ENCODE data around the gene COG4.

DNA sequence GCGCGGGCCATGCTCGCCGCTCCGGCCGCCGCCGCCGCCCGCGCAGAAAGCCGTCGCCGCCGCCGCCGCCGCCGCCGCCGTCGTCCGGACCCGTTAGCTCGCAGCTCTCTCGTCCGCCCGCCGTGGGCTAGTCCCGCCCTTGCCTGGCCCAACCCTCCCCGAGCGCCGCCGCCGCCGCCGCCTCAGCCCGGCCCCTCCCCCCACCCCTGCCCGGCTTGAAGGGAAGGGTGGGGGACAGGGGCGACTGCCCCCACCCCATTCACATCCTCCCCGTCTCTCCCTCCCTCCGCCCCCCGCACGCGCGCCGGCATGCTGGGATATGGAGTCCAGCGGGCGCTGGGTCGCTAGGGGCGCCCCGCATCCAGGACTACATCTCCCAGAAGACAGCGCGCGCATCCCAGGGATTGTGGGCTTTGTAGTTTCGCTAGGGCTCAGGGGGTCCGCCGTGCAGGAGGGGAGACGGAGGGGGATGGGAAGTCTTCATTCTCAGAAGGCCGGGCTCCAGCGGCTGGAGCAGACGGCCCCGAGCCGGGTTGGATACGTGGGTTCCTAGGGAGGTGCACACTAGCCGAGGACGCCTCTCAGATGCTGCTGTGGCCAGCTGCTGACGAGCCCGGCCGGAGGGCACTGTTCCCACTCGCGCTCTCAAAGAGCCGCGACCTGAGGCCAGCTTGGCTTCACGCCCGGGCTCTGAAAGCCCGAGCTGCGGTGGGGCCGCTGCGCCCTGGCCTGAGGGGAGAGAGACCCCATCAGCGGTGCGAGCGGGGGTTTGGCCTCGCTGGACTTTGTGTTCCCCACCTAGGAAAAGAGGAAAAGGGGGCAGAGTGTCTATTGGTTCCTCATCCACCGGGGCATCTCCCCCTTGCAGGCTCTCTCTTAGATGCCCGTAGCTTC, 84.1 kb downstream of the COG4 start, which contains the start of gene ST3GAL2:
- peak; percentile 41; the same call in 1 of the 2 replicates for TF ChIP-seq SIN3A (IDR thresholded peaks at IDR 0.05; ENCODE audit: borderline replicate concordance, insufficient read depth, low read depth, low read length)
- TF ChIP-seq, protein P1, sequence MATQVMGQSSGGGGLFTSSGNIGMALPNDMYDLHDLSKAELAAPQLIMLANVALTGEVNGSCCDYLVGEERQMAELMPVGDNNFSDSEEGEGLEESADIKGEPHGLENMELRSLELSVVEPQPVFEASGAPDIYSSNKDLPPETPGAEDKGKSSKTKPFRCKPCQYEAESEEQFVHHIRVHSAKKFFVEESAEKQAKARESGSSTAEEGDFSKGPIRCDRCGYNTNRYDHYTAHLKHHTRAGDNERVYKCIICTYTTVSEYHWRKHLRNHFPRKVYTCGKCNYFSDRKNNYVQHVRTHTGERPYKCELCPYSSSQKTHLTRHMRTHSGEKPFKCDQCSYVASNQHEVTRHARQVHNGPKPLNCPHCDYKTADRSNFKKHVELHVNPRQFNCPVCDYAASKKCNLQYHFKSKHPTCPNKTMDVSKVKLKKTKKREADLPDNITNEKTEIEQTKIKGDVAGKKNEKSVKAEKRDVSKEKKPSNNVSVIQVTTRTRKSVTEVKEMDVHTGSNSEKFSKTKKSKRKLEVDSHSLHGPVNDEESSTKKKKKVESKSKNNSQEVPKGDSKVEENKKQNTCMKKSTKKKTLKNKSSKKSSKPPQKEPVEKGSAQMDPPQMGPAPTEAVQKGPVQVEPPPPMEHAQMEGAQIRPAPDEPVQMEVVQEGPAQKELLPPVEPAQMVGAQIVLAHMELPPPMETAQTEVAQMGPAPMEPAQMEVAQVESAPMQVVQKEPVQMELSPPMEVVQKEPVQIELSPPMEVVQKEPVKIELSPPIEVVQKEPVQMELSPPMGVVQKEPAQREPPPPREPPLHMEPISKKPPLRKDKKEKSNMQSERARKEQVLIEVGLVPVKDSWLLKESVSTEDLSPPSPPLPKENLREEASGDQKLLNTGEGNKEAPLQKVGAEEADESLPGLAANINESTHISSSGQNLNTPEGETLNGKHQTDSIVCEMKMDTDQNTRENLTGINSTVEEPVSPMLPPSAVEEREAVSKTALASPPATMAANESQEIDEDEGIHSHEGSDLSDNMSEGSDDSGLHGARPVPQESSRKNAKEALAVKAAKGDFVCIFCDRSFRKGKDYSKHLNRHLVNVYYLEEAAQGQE (IDR thresholded peaks at IDR 0.05; ENCODE audit: insufficient read depth in 1 of 2, low read depth in 2 of 2, low read length in 1 of 2): no peak
- TF ChIP-seq, protein P2, sequence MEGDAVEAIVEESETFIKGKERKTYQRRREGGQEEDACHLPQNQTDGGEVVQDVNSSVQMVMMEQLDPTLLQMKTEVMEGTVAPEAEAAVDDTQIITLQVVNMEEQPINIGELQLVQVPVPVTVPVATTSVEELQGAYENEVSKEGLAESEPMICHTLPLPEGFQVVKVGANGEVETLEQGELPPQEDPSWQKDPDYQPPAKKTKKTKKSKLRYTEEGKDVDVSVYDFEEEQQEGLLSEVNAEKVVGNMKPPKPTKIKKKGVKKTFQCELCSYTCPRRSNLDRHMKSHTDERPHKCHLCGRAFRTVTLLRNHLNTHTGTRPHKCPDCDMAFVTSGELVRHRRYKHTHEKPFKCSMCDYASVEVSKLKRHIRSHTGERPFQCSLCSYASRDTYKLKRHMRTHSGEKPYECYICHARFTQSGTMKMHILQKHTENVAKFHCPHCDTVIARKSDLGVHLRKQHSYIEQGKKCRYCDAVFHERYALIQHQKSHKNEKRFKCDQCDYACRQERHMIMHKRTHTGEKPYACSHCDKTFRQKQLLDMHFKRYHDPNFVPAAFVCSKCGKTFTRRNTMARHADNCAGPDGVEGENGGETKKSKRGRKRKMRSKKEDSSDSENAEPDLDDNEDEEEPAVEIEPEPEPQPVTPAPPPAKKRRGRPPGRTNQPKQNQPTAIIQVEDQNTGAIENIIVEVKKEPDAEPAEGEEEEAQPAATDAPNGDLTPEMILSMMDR (IDR thresholded peaks at IDR 0.05): no peak
